HCT116 (cell line): ENCODE results near the gene MAP3K20. TPM values are rescaled to one million over a fixed set of nuclear protein-coding genes. Genes with fewer than 3 reads are reported as not detected.

Experiments used
- ATAC-seq: fragments of 200-7000 bp; cut with Tn5 transposase; 2 replicates; pipeline ENCODE4 v1.9.1; 2020; ENCODE audit warnings: mild to moderate bottlenecking, moderate library complexity
- BruUV-seq: library from RNA; stranded (reverse); fragments of 400-500 nt; replicated peaks from 2 replicates; lab custom pipeline; 2021; lab: Mats Ljungman, UMichigan
- CTCF ChIA-PET: fragments of 300-600 bp; sonication (Branson Sonifier 250); formaldehyde crosslinking; loops from one replicate; lab custom pipeline; 2021; ENCODE audit warnings: antibody characterized with exemption; lab: Charles Lee
- POLR2A ChIA-PET: fragments of 300-600, 350-600 bp; sonication (Branson Sonifier 250); formaldehyde crosslinking; loops from one replicate; lab custom pipeline; 2021; ENCODE audit warnings: antibody characterized with exemption; lab: Charles Lee
- RAD21 ChIA-PET, 2 experiments: fragments of 300-600 bp; sonication (Branson Sonifier 250); formaldehyde crosslinking; loops; one replicate each; lab custom pipeline; 2023; ENCODE audit warnings: low total read pairs in 2 of 2; ENCODE audit not compliant: uncharacterized antibody in 2 of 2, unreplicated experiment in 2 of 2, low non-redundant PET in 1 of 2; lab: Charles Lee
- DNase-seq: peaks from one replicate; pipeline ENCODE4 v3.0.0-alpha.2; 2010; ENCODE audit warnings: low read depth, low spot score
- H2AFZ ChIP-seq: fragments of 200-600 bp; shearing (Covaris generic), sonication (generic); 2 replicates; pipeline ENCODE4 v1.6.1; 2017; ENCODE audit warnings: low read depth, mixed run types, mixed read lengths, antibody characterized with exemption, low read length; ENCODE audit not compliant: poor library complexity, severe bottlenecking
- H3K27ac ChIP-seq: 2 replicates; pipeline ENCODE4 v1.5.1; 2012; ENCODE audit warnings: low read depth, low read length
- H3K27me3 ChIP-seq: fragments of 200-600 bp; sonication (generic); 2 replicates; pipeline ENCODE4 v1.6.1; 2016; ENCODE audit warnings: mixed run types, low read length, mixed read lengths; ENCODE audit not compliant: insufficient read depth
- H3K36me3 ChIP-seq, 2 experiments: fragments of 200-500 bp in 1 of 2; fragments of 200-600 bp in 1 of 2; sonication (Bioruptor generic) in 1 of 2; sonication (generic) in 1 of 2; 2 replicates each; pipeline versions ENCODE4 v1.5.1 to v1.6.1; 2014 to 2016; ENCODE audit warnings: low read length in 2 of 2, inconsistent platforms in 1 of 2, mixed read lengths in 1 of 2, mixed run types in 1 of 2; ENCODE audit not compliant: insufficient read depth in 2 of 2, control insufficient read depth in 1 of 2
- H3K4me1 ChIP-seq, 2 experiments: fragments of 200-600 bp in 1 of 2; sonication (generic) in 1 of 2; 2 replicates each; pipeline versions ENCODE4 v1.5.1 to v1.6.1; 2012 to 2017; ENCODE audit warnings: low read length in 2 of 2, inconsistent platforms in 1 of 2, mild to moderate bottlenecking in 1 of 2, mixed read lengths in 1 of 2, mixed run types in 1 of 2, moderate library complexity in 1 of 2; ENCODE audit not compliant: insufficient read depth in 2 of 2, control insufficient read depth in 1 of 2
- H3K4me2 ChIP-seq: fragments of 200-600 bp; sonication (generic); 2 replicates; pipeline ENCODE4 v1.6.1; 2017; ENCODE audit warnings: mixed run types, low read length, mixed read lengths
- H3K4me3 ChIP-seq, 2 experiments: fragments of 200-600 bp in 1 of 2; sonication (generic) in 1 of 2; replicated peaks in 1 of 2; 2 replicates each; pipeline ENCODE4 v1.5.1; 2011 to 2016; ENCODE audit warnings: low read length in 2 of 2, control low read depth in 1 of 2, low read depth in 1 of 2, mild to moderate bottlenecking in 1 of 2, mixed read lengths in 1 of 2, mixed run types in 1 of 2
- H3K79me2 ChIP-seq: fragments of 200-600 bp; sonication (generic); 2 replicates; pipeline ENCODE4 v1.6.1; 2017; ENCODE audit warnings: mild to moderate bottlenecking, mixed run types, low read length, moderate library complexity, mixed read lengths; ENCODE audit not compliant: insufficient read depth
- H3K9ac ChIP-seq: fragments of 200-600 bp; sonication (generic); 2 replicates; pipeline ENCODE4 v1.6.1; 2016; ENCODE audit warnings: low read length, mixed read lengths
- H3K9me2 ChIP-seq: fragments of 200-600 bp; sonication (generic), shearing (Covaris generic); 2 replicates; pipeline ENCODE4 v1.6.1; 2017; ENCODE audit warnings: mixed run types, mild to moderate bottlenecking, moderate library complexity; ENCODE audit not compliant: insufficient read depth
- H3K9me3 ChIP-seq, 2 experiments: fragments of 200-500 bp in 1 of 2; fragments of 200-600 bp in 1 of 2; sonication (Bioruptor generic) in 1 of 2; sonication (generic) in 1 of 2; 2 replicates each; pipeline ENCODE4 v1.6.1; 2014 to 2017; ENCODE audit warnings: low read length in 2 of 2, mixed read lengths in 2 of 2, inconsistent platforms in 1 of 2, low read depth in 1 of 2, mild to moderate bottlenecking in 1 of 2, mixed run types in 1 of 2, moderate library complexity in 1 of 2; ENCODE audit not compliant: control insufficient read depth in 1 of 2, insufficient read depth in 1 of 2
- H4K20me1 ChIP-seq: fragments of 200-600 bp; sonication (generic), shearing (Covaris generic); 2 replicates; pipeline ENCODE4 v1.6.1; 2017; ENCODE audit warnings: mixed run types, mild to moderate bottlenecking, moderate library complexity; ENCODE audit not compliant: insufficient read depth
- CBX3 ChIP-seq: IDR thresholded peaks from 2 replicates; pipeline ENCODE4 v1.6.1; 2012; ENCODE audit warnings: low read depth
- CEBPB ChIP-seq: IDR thresholded peaks from 2 replicates; pipeline ENCODE4 v1.6.1; 2012; ENCODE audit warnings: low read depth
- EGR1 ChIP-seq: IDR thresholded peaks from 2 replicates; pipeline ENCODE4 v1.6.1; 2012; ENCODE audit warnings: low read depth
- FOSL1 ChIP-seq: IDR thresholded peaks from 2 replicates; pipeline ENCODE4 v1.6.1; 2012; ENCODE audit warnings: low read depth
- SRF ChIP-seq: IDR thresholded peaks from 2 replicates; pipeline ENCODE4 v1.6.1; 2012; ENCODE audit warnings: low read depth
- intact Hi-C: fragments of 100-400 bp; cut with micrococcal nuclease; formaldehyde crosslinking; loops from 2 replicates; pipeline ENCODE4 v1.10.0; 2022
- total RNA-seq: library from RNA; stranded (reverse); gene quantifications from one replicate; pipeline ENCODE4 v1.2.1, GENCODE V29; 2021; ENCODE audit not compliant: unreplicated experiment
- TF ChIP-seq, protein P1 (sequence below): IDR thresholded peaks from 2 replicates; pipeline ENCODE4 v1.6.1; 2011; ENCODE audit warnings: mild to moderate bottlenecking, low read length, moderate library complexity; ENCODE audit not compliant: insufficient replicate concordance; ENCODE audit errors: extremely low read depth
- TF ChIP-seq, protein P2 (sequence below): IDR thresholded peaks from 2 replicates; pipeline ENCODE4 v1.6.1; 2012

Gene MAP3K20
- total RNA-seq, 1 experiment from 2014 or later: 40.0 TPM

DNA sequence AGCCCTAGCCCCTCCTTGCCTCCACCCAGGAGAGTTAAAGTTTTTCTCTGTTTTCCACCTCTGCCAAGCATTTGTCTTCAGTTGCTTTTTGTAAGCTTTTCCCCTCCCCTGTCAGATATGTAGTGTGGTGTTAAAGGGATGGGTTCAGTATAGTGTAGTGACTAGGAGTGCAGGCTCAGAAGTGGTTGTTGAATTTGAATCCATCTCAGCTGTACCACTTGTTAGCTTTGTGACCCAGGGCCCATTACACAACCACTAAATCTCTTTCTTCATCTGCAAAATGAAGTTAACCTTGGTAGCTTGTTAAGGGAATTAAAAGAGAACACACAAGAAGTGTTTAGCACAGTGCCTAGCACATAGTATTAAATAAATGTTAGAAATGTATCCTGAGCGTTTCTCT lies 56.9 kb downstream of the MAP3K20 start:
- H4K20me1 ChIP-seq: no peaks in the 10 kb centered on the region
- no TSS peak for BruUV-seq
- POLR2A ChIA-PET: no interaction called here
- ATAC-seq: no peak
- no peak for TF ChIP-seq CBX3
- no peak for TF ChIP-seq EGR1
- TF ChIP-seq, protein P1, sequence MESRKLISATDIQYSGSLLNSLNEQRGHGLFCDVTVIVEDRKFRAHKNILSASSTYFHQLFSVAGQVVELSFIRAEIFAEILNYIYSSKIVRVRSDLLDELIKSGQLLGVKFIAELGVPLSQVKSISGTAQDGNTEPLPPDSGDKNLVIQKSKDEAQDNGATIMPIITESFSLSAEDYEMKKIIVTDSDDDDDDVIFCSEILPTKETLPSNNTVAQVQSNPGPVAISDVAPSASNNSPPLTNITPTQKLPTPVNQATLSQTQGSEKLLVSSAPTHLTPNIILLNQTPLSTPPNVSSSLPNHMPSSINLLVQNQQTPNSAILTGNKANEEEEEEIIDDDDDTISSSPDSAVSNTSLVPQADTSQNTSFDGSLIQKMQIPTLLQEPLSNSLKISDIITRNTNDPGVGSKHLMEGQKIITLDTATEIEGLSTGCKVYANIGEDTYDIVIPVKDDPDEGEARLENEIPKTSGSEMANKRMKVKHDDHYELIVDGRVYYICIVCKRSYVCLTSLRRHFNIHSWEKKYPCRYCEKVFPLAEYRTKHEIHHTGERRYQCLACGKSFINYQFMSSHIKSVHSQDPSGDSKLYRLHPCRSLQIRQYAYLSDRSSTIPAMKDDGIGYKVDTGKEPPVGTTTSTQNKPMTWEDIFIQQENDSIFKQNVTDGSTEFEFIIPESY: no peak
- TF ChIP-seq FOSL1: no peak
- TF ChIP-seq, all 23 proteins: peak for 0
- H3K9me2 ChIP-seq: no peaks in the 10 kb centered on the region
- no peak overlapping the region for H3K4me3 ChIP-seq
- H3K27ac ChIP-seq: no peak overlapping the region
- no peak overlapping the region for H3K9ac ChIP-seq
- no peak overlapping the region for H3K4me2 ChIP-seq
- CTCF ChIA-PET: no interaction called here
- no peak overlapping the region for H2AFZ ChIP-seq
- no peaks in the 10 kb centered on the region for H3K36me3 ChIP-seq
- intact Hi-C loops: no loop called here
- DNase-seq: no peak
- H3K4me1 ChIP-seq: no peaks in the 10 kb centered on the region
- RAD21 ChIA-PET: no interaction called here
- H3K27me3 ChIP-seq: no peaks in the 10 kb centered on the region
- H3K9me3 ChIP-seq: no peaks in the 10 kb centered on the region
- H3K79me2 ChIP-seq: peaks cover 6% of the 10 kb centered on the region; the same call in 1 of the 2 replicates

DNA sequence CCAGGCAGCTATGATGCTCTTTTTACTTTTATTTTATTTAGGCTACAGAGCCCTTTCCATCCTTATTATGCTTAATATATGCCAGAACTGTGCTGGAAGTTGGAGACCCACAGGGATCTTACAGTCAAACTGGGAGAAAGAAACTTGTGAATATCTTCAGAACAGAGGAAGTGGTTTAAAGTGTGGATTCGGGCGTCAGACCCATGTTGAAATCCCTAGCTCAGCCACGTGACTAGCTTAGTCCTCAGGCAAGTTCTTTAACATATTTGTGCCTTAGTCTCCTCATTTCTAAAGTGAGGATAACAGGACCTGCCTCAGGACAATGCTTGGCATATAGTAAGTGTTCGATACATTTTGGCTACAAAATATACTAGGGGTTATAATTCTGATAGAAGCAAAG lies 59.1 kb downstream of the MAP3K20 start:
- Histone ChIP-seq H3K4me1 (no peaks in the 10 kb centered on the region), H3K4me2 (no peak overlapping the region), H3K27ac (no peak overlapping the region), H3K27me3 (no peaks in the 10 kb centered on the region), H3K9me3 (no peaks in the 10 kb centered on the region), H3K4me3 (no peak overlapping the region)
- ChIA-PET POLR2A (interaction anchor here (0.9 kb wide), 1 partner anchor 107 kb away, joined by 3 read pairs; no protein-coding TSS in a partner anchor), RAD21 (no interaction called here), CTCF (no interaction called here)
- no peak for ATAC-seq
- TF ChIP-seq CEBPB (no peak), SRF (no peak)
- TF ChIP-seq, protein P2, sequence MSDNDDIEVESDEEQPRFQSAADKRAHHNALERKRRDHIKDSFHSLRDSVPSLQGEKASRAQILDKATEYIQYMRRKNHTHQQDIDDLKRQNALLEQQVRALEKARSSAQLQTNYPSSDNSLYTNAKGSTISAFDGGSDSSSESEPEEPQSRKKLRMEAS: no peak
- TF ChIP-seq, all 23 proteins: peak for 0
- no TSS peak for BruUV-seq
- Histone ChIP-seq H2AFZ (no peak overlapping the region), H3K36me3 (no peaks in the 10 kb centered on the region), H3K9me2 (no peaks in the 10 kb centered on the region), H3K79me2 (peaks cover 10% of the 10 kb centered on the region; the same call in 1 of the 2 replicates), H4K20me1 (no peaks in the 10 kb centered on the region), H3K9ac (no peak overlapping the region)
- no peak for DNase-seq
- intact Hi-C loops: no loop called here
